Measurements from ENCODE around the gene TMEM61. TPM values are rescaled to one million over a fixed set of nuclear protein-coding genes. Genes with fewer than 3 reads are reported as not detected.
A peak's percentile ranks its signal among the peaks of the same experiment; 100 is the strongest.

Gene TMEM61
- total RNA-seq, 2 experiments from 2014 or later: not detected

DNA sequence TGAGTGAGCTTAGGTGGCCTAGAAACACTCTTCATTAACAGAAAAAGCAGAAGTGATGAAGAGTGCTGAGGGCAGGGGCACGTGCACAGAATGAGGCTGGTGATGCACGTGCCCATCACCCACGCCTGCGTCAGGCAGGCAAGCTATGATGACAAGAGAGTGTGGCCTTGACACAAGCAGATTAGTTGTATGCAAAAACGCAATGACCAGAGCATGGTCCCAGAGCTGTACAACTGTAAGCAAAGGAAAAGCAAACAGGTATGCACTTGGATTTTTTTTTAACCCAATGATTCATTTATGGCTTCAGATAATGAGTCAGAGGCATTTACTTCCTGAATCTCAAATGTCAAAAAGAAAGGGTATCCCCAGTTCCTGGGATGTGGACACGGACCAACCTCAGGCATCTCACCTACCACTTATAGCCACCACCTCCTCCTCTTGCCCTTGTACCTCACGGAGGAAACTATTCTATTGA is 9.1 kb upstream of the TMEM61 start:
- no peak for DNase-seq
- TF ChIP-seq, protein P1, sequence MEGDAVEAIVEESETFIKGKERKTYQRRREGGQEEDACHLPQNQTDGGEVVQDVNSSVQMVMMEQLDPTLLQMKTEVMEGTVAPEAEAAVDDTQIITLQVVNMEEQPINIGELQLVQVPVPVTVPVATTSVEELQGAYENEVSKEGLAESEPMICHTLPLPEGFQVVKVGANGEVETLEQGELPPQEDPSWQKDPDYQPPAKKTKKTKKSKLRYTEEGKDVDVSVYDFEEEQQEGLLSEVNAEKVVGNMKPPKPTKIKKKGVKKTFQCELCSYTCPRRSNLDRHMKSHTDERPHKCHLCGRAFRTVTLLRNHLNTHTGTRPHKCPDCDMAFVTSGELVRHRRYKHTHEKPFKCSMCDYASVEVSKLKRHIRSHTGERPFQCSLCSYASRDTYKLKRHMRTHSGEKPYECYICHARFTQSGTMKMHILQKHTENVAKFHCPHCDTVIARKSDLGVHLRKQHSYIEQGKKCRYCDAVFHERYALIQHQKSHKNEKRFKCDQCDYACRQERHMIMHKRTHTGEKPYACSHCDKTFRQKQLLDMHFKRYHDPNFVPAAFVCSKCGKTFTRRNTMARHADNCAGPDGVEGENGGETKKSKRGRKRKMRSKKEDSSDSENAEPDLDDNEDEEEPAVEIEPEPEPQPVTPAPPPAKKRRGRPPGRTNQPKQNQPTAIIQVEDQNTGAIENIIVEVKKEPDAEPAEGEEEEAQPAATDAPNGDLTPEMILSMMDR (IDR thresholded peaks at IDR 0.05): no peak

DNA sequence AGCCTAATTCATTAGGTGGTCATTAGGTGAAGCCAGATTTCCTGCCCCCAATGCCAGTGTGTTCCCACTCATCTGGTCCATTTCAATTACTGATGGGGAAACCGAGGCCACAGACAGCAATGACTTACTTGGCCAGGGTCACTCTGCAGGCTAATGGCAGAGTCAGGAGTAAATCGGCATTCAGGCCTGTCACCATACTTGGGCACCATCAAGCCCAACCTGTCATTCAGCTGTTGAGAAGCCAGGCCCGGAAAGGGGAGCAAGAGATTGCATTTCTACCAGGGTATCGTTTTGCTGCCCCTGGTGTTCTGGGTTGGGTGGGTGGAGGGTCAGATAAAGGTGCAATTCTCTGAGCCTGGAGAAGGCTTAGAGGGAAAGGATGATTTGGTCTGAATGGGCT is 8.0 kb upstream of the TMEM61 start:
- intact Hi-C loops (cut with micrococcal nuclease): no loop called here
- H3K27ac Mint-ChIP-seq: no peak overlapping the region
- ChIA-PET POLR2A (no interaction called here), CTCF (interaction anchor here (1.0 to 1.2 kb wide), 2 partner anchors 22 to 27 kb away, joined by 3 to 5 read pairs; no protein-coding TSS in a partner anchor)
- no peak for ATAC-seq
- no peaks in the 10 kb centered on the region for H3K36me3 Mint-ChIP-seq (ENCODE audit: low read depth)
- no peak overlapping the region for H3K4me3 Mint-ChIP-seq
- H3K27me3 Mint-ChIP-seq: peaks cover 23% of the 10 kb centered on the region
- H3K4me1 Mint-ChIP-seq (ENCODE audit: low read depth): peaks cover 5% of the 10 kb centered on the region
- H3K9me3 Mint-ChIP-seq: no peaks in the 10 kb centered on the region
- no peak for DNase-seq
- TF ChIP-seq, protein P1 (IDR thresholded peaks at IDR 0.05): no peak

More for the DNA sequence above, 9.1 kb upstream of the TMEM61 start:
- H3K4me3 Mint-ChIP-seq: no peak overlapping the region
- H3K9me3 Mint-ChIP-seq: no peaks in the 10 kb centered on the region
- peak; percentile 42 for ATAC-seq
- POLR2A ChIA-PET: no interaction called here
- H3K27me3 Mint-ChIP-seq: peaks cover 25% of the 10 kb centered on the region
- H3K36me3 Mint-ChIP-seq (ENCODE audit: low read depth): no peaks in the 10 kb centered on the region
- CTCF ChIA-PET: no interaction called here
- H3K27ac Mint-ChIP-seq: no peak overlapping the region
- intact Hi-C loops (cut with micrococcal nuclease): no loop called here
- peaks cover 5% of the 10 kb centered on the region for H3K4me1 Mint-ChIP-seq (ENCODE audit: low read depth)

DNA sequence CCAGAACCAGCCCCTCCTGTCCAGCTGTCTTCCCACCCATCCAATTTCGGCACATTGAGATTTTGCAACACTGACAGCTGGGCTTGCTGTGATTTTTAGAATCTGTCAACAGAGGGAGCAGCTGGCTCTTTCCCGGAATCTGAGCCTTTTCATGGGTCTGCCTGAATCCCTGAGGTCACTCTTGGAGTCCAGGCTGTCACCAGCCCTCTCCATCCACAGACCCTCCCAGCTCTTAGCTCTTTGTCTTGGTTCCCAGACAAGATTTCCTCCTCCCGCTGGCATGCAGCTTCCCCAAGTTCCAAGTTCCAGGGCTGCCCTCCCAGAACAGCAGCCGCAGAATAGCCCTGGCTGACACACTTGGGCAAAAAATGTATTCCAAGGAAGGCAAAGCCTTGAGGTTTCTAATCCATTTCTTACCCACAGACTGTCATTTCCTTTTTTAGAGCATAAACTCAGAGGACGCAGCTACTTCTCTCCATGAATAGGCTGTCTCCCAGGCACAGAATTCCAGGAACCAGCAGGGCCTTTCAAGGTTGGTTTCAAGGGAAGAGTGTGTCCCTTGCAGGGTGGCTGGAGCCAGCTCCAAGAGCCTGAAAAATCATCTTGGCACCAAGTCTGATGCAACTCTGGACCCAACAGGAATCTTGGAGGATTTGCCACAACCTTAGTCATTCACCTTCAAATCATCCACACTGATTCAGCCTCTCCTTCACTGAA is 7.1 kb upstream of the TMEM61 start:
- Mint-ChIP-seq H3K4me1 (ENCODE audit: low read depth) (peaks cover 5% of the 10 kb centered on the region), H3K27me3 (peaks cover 27% of the 10 kb centered on the region), H3K9me3 (no peaks in the 10 kb centered on the region), H3K4me3 (no peak overlapping the region), H3K27ac (no peak overlapping the region), H3K36me3 (ENCODE audit: low read depth) (no peaks in the 10 kb centered on the region)
- DNase-seq (no peak), ATAC-seq (no peak)
- intact Hi-C loops (cut with micrococcal nuclease): no loop called here
- ChIA-PET CTCF (interaction anchor here (0.8 to 1.2 kb wide), 3 partner anchors 23 to 28 kb away, joined by 3 to 5 read pairs (median 3); no protein-coding TSS in a partner anchor), POLR2A (no interaction called here)
- TF ChIP-seq, protein P1 (IDR thresholded peaks at IDR 0.05): no peak

DNA sequence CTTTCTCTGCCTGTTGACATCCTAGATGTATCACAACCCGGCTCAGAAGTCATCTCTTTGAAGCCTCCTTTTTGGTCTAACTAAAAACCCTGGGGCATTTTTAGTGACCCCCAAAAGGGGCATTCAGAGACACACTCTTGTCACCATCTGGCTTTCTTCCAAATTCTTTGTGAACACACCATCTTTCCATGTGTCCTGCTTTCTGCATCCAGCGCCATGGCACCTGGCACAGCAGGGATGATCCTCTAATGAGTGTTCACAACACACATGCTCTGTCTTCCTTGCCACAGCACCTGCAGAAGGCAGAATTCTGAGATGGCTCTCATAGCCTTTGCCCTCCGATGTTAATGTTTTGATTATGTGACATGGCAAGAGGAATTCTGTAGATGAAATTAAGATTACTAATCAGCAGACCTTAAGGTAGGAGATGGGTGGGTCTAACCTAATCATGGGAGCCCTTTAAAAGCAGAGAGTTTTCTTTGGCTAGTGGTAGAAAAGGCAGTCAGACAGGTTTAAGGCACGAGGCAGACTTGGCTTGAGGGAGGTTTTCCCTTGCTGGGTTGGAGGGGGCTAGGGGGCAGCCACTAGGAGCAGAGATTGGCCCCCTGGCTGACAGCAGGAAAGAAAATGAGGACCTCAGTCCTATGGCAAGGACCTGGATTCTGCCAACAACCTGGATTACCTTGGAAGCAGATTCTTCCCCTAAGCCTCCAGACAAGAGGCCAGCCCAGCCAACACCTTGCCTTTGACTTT is 4.9 kb upstream of the TMEM61 start:
- intact Hi-C loops (cut with micrococcal nuclease): no loop called here
- CTCF ChIA-PET: no interaction called here

More for the DNA sequence above, 4.9 kb upstream of the TMEM61 start:
- ATAC-seq: no peak
- peaks cover 5% of the 10 kb centered on the region for H3K4me1 Mint-ChIP-seq (ENCODE audit: low read depth)
- no peak overlapping the region for H3K4me3 Mint-ChIP-seq
- TF ChIP-seq, protein P1 (IDR thresholded peaks at IDR 0.05): no peak
- H3K27me3 Mint-ChIP-seq: peaks cover 26% of the 10 kb centered on the region
- no peaks in the 10 kb centered on the region for H3K36me3 Mint-ChIP-seq (ENCODE audit: low read depth)
- H3K9me3 Mint-ChIP-seq: no peaks in the 10 kb centered on the region
- DNase-seq: no peak
- no peak overlapping the region for H3K27ac Mint-ChIP-seq
- POLR2A ChIA-PET: no interaction called here

Data from activated CD8-positive, alpha-beta T cell treated with anti-CD3 and anti-CD28 coated beads for 36 hours (primary cell).